Calu3 (cell line): ENCODE measurements around the gene ATPAF2. TPM values are rescaled to one million over a fixed set of nuclear protein-coding genes. Genes with fewer than 3 reads are reported as not detected.

ENCODE experiments used
- BruUV-seq: library from RNA; stranded (reverse); fragments of 400-500 nt; replicated peaks from 2 replicates; lab custom pipeline; 2021; lab: Mats Ljungman, UMichigan
- CTCF ChIA-PET: fragments of 300-600 bp; sonication (Branson Sonifier 250); formaldehyde crosslinking; loops from one replicate; lab custom pipeline; 2022; ENCODE audit warnings: antibody characterized with exemption; lab: Charles Lee
- DNase-seq: peaks from one replicate; pipeline ENCODE4 v3.0.0; 2022
- H3K27ac Mint-ChIP-seq: one replicate; pipeline ENCODE4 v1.8.0; 2022; ENCODE audit warnings: mixed read lengths; ENCODE audit not compliant: unreplicated experiment
- H3K27me3 Mint-ChIP-seq: one replicate; pipeline ENCODE4 v1.8.0; 2022; ENCODE audit warnings: mixed read lengths; ENCODE audit not compliant: unreplicated experiment
- H3K36me3 Mint-ChIP-seq: one replicate; pipeline ENCODE4 v1.8.0; 2022; ENCODE audit warnings: mild to moderate bottlenecking, moderate library complexity, mixed read lengths; ENCODE audit not compliant: insufficient read depth, unreplicated experiment
- H3K4me1 Mint-ChIP-seq: one replicate; pipeline ENCODE4 v1.8.0; 2022; ENCODE audit warnings: mild to moderate bottlenecking, low read depth, mixed read lengths; ENCODE audit not compliant: unreplicated experiment
- H3K4me3 Mint-ChIP-seq: one replicate; pipeline ENCODE4 v1.8.0; 2022; ENCODE audit warnings: mild to moderate bottlenecking, low read depth, moderate library complexity, mixed read lengths; ENCODE audit not compliant: unreplicated experiment
- H3K9me3 Mint-ChIP-seq: one replicate; pipeline ENCODE4 v1.8.0; 2022; ENCODE audit warnings: low read depth, mixed read lengths; ENCODE audit not compliant: unreplicated experiment
- intact Hi-C: fragments of 100-400 bp; cut with micrococcal nuclease; formaldehyde crosslinking; loops from one replicate; pipeline ENCODE4 v1.10.0; 2022; ENCODE audit not compliant: unreplicated experiment
- total RNA-seq: library from RNA; stranded (reverse); gene quantifications from 2 replicates; pipeline ENCODE4 v1.2.3, GENCODE V29; 2022
- TF ChIP-seq, protein P1 (sequence below): fragments of 200-600 bp; IDR thresholded peaks from one replicate; pipeline ENCODE4 v1.8.0; 2022; ENCODE audit warnings: antibody characterized with exemption; ENCODE audit not compliant: unreplicated experiment

Gene ATPAF2
- total RNA-seq, 1 experiment from 2014 or later: 17.7 TPM

DNA sequence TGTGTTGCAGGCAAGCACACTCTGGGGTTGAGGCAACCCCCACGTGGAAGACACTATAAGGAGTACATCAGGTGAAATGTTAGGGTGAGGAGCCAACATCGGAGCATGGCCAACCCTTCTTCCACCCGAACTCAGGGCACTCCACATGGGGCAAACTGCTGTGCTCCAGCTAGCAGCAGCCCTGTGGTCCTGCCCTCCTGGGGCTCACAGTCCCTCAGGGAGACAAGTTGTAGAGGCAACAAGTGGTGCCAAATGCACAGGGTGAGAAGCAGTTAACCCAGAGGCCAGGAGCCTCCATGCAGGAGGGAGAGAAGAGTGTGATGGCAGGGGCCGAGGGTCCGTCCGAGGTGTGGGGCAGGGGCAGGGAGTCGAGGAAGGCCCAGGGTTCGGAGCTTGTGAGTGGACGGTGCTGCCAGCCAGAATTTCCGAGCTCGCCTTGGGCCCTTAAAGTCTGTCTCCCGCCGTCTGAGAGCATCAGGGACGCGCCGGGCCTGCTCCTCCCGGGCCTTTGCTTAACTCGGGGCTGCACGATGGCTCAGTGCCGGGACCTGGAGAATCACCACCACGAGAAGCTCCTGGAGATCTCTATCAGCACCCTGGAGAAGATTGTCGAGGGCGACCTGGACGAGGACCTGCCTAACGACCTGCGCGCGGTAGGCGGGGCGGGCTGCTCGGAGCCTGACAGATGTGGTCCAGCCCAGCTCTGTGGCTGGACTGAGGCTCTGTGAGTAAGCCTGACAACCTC is 32.3 kb downstream of the ATPAF2 start:
- DNase-seq: no peak
- no peaks in the 10 kb centered on the region for H3K27me3 Mint-ChIP-seq

DNA sequence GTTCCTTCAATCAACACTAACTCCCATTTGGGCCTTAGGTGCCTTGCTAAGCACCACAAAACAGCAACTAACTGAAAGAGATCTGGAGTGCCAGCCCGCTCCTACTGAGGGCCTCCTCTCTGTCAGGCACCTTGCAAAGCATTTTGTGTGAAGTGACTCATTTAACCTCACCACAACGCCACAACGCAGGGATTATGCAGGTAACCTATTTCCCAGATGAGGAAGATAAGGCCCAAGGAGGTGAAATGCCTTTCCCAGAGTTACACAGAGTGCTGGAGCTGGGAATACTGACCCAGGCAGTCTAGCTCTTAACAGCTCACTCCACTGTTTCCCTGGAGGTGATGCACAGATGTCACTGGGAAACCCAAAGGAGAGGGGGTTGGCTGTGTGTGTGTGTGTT is 33.5 kb downstream of the ATPAF2 start:
- no peak overlapping the region for H3K4me3 Mint-ChIP-seq
- no peak overlapping the region for H3K27ac Mint-ChIP-seq
- no TSS peak for BruUV-seq
- peaks cover 4% of the 10 kb centered on the region for H3K36me3 Mint-ChIP-seq
- no peak for DNase-seq
- CTCF ChIA-PET: no interaction called here
- H3K27me3 Mint-ChIP-seq: no peaks in the 10 kb centered on the region
- intact Hi-C loops: no loop called here
- TF ChIP-seq, protein P1, sequence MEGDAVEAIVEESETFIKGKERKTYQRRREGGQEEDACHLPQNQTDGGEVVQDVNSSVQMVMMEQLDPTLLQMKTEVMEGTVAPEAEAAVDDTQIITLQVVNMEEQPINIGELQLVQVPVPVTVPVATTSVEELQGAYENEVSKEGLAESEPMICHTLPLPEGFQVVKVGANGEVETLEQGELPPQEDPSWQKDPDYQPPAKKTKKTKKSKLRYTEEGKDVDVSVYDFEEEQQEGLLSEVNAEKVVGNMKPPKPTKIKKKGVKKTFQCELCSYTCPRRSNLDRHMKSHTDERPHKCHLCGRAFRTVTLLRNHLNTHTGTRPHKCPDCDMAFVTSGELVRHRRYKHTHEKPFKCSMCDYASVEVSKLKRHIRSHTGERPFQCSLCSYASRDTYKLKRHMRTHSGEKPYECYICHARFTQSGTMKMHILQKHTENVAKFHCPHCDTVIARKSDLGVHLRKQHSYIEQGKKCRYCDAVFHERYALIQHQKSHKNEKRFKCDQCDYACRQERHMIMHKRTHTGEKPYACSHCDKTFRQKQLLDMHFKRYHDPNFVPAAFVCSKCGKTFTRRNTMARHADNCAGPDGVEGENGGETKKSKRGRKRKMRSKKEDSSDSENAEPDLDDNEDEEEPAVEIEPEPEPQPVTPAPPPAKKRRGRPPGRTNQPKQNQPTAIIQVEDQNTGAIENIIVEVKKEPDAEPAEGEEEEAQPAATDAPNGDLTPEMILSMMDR: no peak
- no peaks in the 10 kb centered on the region for H3K9me3 Mint-ChIP-seq
- no peaks in the 10 kb centered on the region for H3K4me1 Mint-ChIP-seq

More for the DNA sequence above, 32.3 kb downstream of the ATPAF2 start:
- TF ChIP-seq, protein P1: no peak
- no TSS peak for BruUV-seq
- Mint-ChIP-seq H3K4me3 (no peak overlapping the region), H3K27ac (no peak overlapping the region), H3K4me1 (no peaks in the 10 kb centered on the region), H3K9me3 (no peaks in the 10 kb centered on the region), H3K36me3 (peaks cover 4% of the 10 kb centered on the region)
- intact Hi-C loops: no loop called here
- CTCF ChIA-PET: no interaction called here

DNA sequence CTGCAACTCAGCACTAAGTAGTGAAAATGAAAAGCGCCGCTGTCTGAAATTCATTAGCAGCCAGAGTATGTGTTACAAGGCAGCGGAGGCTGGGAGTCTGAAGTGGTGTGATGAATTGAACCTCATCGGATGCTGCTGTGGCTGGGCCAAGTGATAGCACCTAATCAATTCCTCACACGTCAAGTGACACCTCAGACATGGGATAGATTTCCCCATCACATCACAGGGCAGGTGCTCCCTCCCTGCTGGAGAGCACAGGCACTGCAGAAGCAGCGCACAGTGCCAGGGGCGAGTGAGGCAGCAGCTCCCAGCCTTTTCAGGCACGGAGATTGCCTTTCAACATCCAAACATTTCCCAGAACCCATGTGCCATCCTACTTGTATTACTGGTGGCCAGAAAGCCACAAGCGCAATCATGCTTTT is 34.1 kb downstream of the ATPAF2 start:
- Mint-ChIP-seq H3K4me3 (no peak overlapping the region), H3K9me3 (no peaks in the 10 kb centered on the region), H3K4me1 (no peaks in the 10 kb centered on the region), H3K36me3 (peaks cover 4% of the 10 kb centered on the region), H3K27ac (no peak overlapping the region), H3K27me3 (no peaks in the 10 kb centered on the region)
- intact Hi-C loops: no loop called here
- TF ChIP-seq, protein P1: no peak
- BruUV-seq: no TSS peak
- CTCF ChIA-PET: no interaction called here
- DNase-seq: no peak

DNA sequence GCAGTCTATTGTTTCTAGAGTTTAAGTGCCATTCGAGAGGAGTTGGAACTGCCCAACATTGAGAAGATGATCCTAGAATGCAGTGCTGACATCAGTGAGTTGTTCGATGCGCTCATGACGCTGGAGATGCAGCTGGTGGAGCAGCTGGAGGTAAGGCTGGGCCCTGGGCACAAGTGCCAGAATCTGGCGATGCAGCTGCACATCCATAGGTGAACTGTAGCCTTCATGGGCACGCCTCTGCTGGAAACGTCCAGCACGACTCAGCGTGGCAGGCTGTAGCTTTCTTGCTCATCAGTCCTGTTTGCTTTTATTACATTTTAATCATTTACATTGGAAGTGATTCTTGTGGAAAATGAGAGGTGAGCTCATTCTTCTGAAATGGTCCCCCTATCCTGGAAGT is 34.6 kb downstream of the ATPAF2 start:
- intact Hi-C loops: no loop called here
- no peak overlapping the region for H3K27ac Mint-ChIP-seq
- TF ChIP-seq, protein P1: no peak
- peaks cover 4% of the 10 kb centered on the region for H3K36me3 Mint-ChIP-seq
- H3K9me3 Mint-ChIP-seq: no peaks in the 10 kb centered on the region
- H3K4me1 Mint-ChIP-seq: no peaks in the 10 kb centered on the region
- CTCF ChIA-PET: no interaction called here
- DNase-seq: no peak
- no peaks in the 10 kb centered on the region for H3K27me3 Mint-ChIP-seq
- BruUV-seq: no TSS peak
- no peak overlapping the region for H3K4me3 Mint-ChIP-seq
